H1 (cell line): ENCODE measurements around the gene SUMF2. TPM values are rescaled to one million over a fixed set of nuclear protein-coding genes. Genes with fewer than 3 reads are reported as not detected.

Source experiments
- CTCF ChIA-PET: fragments of 300-600 bp; sonication (Branson Sonifier 250); formaldehyde crosslinking; loops from one replicate; lab custom pipeline; 2021; ENCODE audit not compliant: partially characterized antibody; lab: Charles Lee
- POLR2A ChIA-PET: fragments of 300-600 bp; sonication (Branson Sonifier 250); formaldehyde crosslinking; loops from one replicate; lab custom pipeline; 2021; ENCODE audit warnings: inconsistent platforms; ENCODE audit not compliant: partially characterized antibody; lab: Charles Lee
- DNase-seq, 2 experiments: peaks; one replicate each; pipeline versions ENCODE4 v3.0.0 to v3.0.0-alpha.2; 2010 to 2022; ENCODE audit warnings: low spot score in 2 of 2, low read depth in 1 of 2, mixed read lengths in 1 of 2
- FAIRE-seq: peaks from 2 replicates; lab custom pipeline; 2011; peaks lifted over from hg19 to GRCh38; lab: Jason Lieb, UNC
- H2AFZ ChIP-seq: 2 replicates; pipeline ENCODE4 v1.8.1; 2012; ENCODE audit warnings: low read length, inconsistent platforms
- H2AK5ac ChIP-seq: 2 replicates; pipeline ENCODE4 v1.6.1; 2013; ENCODE audit warnings: low read depth, low read length
- H2BK120ac ChIP-seq: replicated peaks from 2 replicates; pipeline ENCODE3; 2013; ENCODE audit warnings: low read depth, low read length, inconsistent platforms
- H2BK12ac ChIP-seq: 2 replicates; pipeline ENCODE4 v1.6.1; 2013; ENCODE audit warnings: low read depth, low read length
- H2BK15ac ChIP-seq: 2 replicates; pipeline ENCODE4 v1.6.1; 2013; ENCODE audit warnings: low read length
- H2BK20ac ChIP-seq: 2 replicates; pipeline ENCODE4 v1.6.1; 2013; ENCODE audit warnings: low read length
- H2BK5ac ChIP-seq: 2 replicates; pipeline ENCODE4 v1.6.1; 2013; ENCODE audit warnings: low read depth, low read length
- H3K14ac ChIP-seq: 2 replicates; pipeline ENCODE4 v1.6.1; 2013; ENCODE audit warnings: inconsistent platforms; ENCODE audit not compliant: insufficient read length
- H3K18ac ChIP-seq: 2 replicates; pipeline ENCODE4 v1.6.1; 2013; ENCODE audit warnings: low read length; ENCODE audit errors: extremely low read depth
- H3K23ac ChIP-seq: 2 replicates; pipeline ENCODE4 v1.6.1; 2013; ENCODE audit warnings: inconsistent platforms; ENCODE audit not compliant: insufficient read length
- H3K23me2 ChIP-seq: 2 replicates; pipeline ENCODE4 v1.6.1; 2013; ENCODE audit warnings: low read depth, low read length
- H3K27ac ChIP-seq: 2 replicates; pipeline ENCODE4 v1.6.1; 2011; ENCODE audit warnings: low read depth, low read length, inconsistent platforms
- H3K27me3 ChIP-seq, 4 experiments: replicated peaks in 1 of 4; 1 replicate in 1 of 4; 2 replicates in 3 of 4; pipeline versions ENCODE4 v1.6.1 to v1.8.1; 2011 to 2013; ENCODE audit warnings: low read length in 3 of 4, mild to moderate bottlenecking in 3 of 4, inconsistent platforms in 2 of 4, mixed read lengths in 2 of 4, moderate library complexity in 1 of 4; ENCODE audit not compliant: control insufficient read depth in 3 of 4, insufficient read depth in 3 of 4; ENCODE audit errors: extremely low read depth in 1 of 4
- H3K36me3 ChIP-seq, 4 experiments: 2 replicates each; pipeline versions ENCODE4 v1.6.1 to v1.8.1; 2011 to 2013; ENCODE audit warnings: mild to moderate bottlenecking in 4 of 4, low read length in 3 of 4, moderate library complexity in 2 of 4, control low read depth in 1 of 4, inconsistent platforms in 1 of 4; ENCODE audit not compliant: insufficient read depth in 4 of 4, control insufficient read depth in 2 of 4
- H3K4ac ChIP-seq: replicated peaks from 2 replicates; pipeline ENCODE3; 2013; ENCODE audit warnings: low read length, low read depth, mixed read lengths, inconsistent platforms; ENCODE audit not compliant: insufficient read length
- H3K4me1 ChIP-seq, 4 experiments: replicated peaks in 1 of 4; 1 replicate in 1 of 4; 2 replicates in 3 of 4; pipeline versions ENCODE4 v1.6.1 to v1.8.1; 2011 to 2013; ENCODE audit warnings: low read length in 3 of 4, inconsistent platforms in 2 of 4, mixed read lengths in 1 of 4; ENCODE audit not compliant: insufficient read depth in 4 of 4, control insufficient read depth in 3 of 4
- H3K4me2 ChIP-seq, 2 experiments: 2 replicates each; pipeline versions ENCODE4 v1.6.1 to v1.8.1; 2011 to 2013; ENCODE audit warnings: low read depth in 2 of 2, low read length in 2 of 2, control low read depth in 1 of 2, inconsistent platforms in 1 of 2, mild to moderate bottlenecking in 1 of 2; ENCODE audit not compliant: insufficient read depth in 1 of 2
- H3K4me3 ChIP-seq, 4 experiments: fragments of 200-600, 300-600 bp in 1 of 4; sonication (generic), shearing (Covaris generic), sonication (Bioruptor Twin) in 1 of 4; 2 replicates each; pipeline versions ENCODE4 v1.5.1 to v1.8.1; 2011 to 2016; ENCODE audit warnings: low read length in 4 of 4, low read depth in 3 of 4, control low read depth in 2 of 4, inconsistent platforms in 2 of 4, mild to moderate bottlenecking in 2 of 4, mixed read lengths in 1 of 4, moderate library complexity in 1 of 4; ENCODE audit not compliant: insufficient read depth in 2 of 4; ENCODE audit errors: extremely low read depth in 1 of 4
- H3K56ac ChIP-seq: replicated peaks from 2 replicates; pipeline ENCODE3; 2013; ENCODE audit warnings: low read depth, mild to moderate bottlenecking, mixed read lengths, low read length, inconsistent platforms; ENCODE audit not compliant: insufficient read length
- H3K79me1 ChIP-seq: 2 replicates; pipeline ENCODE4 v1.6.1; 2013; ENCODE audit warnings: low read depth, low read length, control low read depth
- H3K79me2 ChIP-seq, 2 experiments: 2 replicates each; pipeline versions ENCODE4 v1.6.1 to v1.8.1; 2012 to 2013; ENCODE audit warnings: low read length in 2 of 2, mild to moderate bottlenecking in 2 of 2, inconsistent platforms in 1 of 2; ENCODE audit not compliant: insufficient read depth in 2 of 2, control insufficient read depth in 1 of 2
- H3K9ac ChIP-seq, 4 experiments: replicated peaks in 1 of 4; 1 replicate in 1 of 4; 2 replicates in 3 of 4; pipeline versions ENCODE4 v1.6.1 to v1.8.1; 2011 to 2013; ENCODE audit warnings: low read depth in 3 of 4, low read length in 3 of 4, control low read depth in 2 of 4, mild to moderate bottlenecking in 2 of 4, moderate library complexity in 2 of 4, inconsistent platforms in 1 of 4; ENCODE audit errors: extremely low read depth in 1 of 4
- H3K9me3 ChIP-seq, 2 experiments: 2 replicates each; pipeline versions ENCODE4 v1.6.1 to v1.8.1; 2012 to 2013; ENCODE audit warnings: mild to moderate bottlenecking in 2 of 2, moderate library complexity in 2 of 2, control low read depth in 1 of 2, inconsistent platforms in 1 of 2, low read depth in 1 of 2, low read length in 1 of 2, mixed read lengths in 1 of 2; ENCODE audit not compliant: insufficient read depth in 2 of 2
- H4K20me1 ChIP-seq, 2 experiments: replicated peaks in 1 of 2; 2 replicates each; pipeline versions ENCODE3 to v1.8.1; 2011 to 2013; ENCODE audit warnings: inconsistent platforms in 2 of 2, low read length in 2 of 2, mild to moderate bottlenecking in 1 of 2; ENCODE audit not compliant: insufficient read depth in 2 of 2, control insufficient read depth in 1 of 2
- H4K5ac ChIP-seq: 2 replicates; pipeline ENCODE4 v1.6.1; 2013; ENCODE audit warnings: low read length, low read depth, mixed read lengths, inconsistent platforms; ENCODE audit not compliant: insufficient read length
- H4K8ac ChIP-seq: 2 replicates; pipeline ENCODE4 v1.8.0; 2013; ENCODE audit warnings: mild to moderate bottlenecking, moderate library complexity, low read length, inconsistent platforms; ENCODE audit not compliant: insufficient read depth; ENCODE audit errors: extremely low read depth
- H4K91ac ChIP-seq: replicated peaks from 2 replicates; pipeline ENCODE3; 2013; ENCODE audit warnings: low read length, mixed read lengths, inconsistent platforms; ENCODE audit not compliant: insufficient read length
- POLR2A ChIP-seq, 2 experiments: IDR thresholded peaks; 1 replicate in 1 of 2; 2 replicates in 1 of 2; pipeline ENCODE4 v1.6.1; 2011; ENCODE audit warnings: low read depth in 2 of 2, low read length in 2 of 2, mild to moderate bottlenecking in 2 of 2; ENCODE audit errors: control extremely low read depth in 1 of 2
- RNF2 ChIP-seq: fragments of 200-900, 300-1000 bp; sonication (generic); IDR thresholded peaks from 2 replicates; pipeline ENCODE4 v1.7.1; 2016; ENCODE audit warnings: borderline replicate concordance, low read depth, mild to moderate bottlenecking, antibody characterized with exemption, low read length; ENCODE audit not compliant: poor library complexity, severe bottlenecking; ENCODE audit errors: missing control alignments
- WGBS, 2 experiments: shearing (Covaris generic) in 1 of 2; methylation state at CpG; one replicate each; pipeline versions ENCODE4 v1.1.6 to v1.1.7; 2013 to 2015; ENCODE audit warnings: low lambda C conversion rate in 2 of 2, mixed read lengths in 2 of 2, inconsistent platforms in 1 of 2, low coverage in 1 of 2, missing lambda C conversion rate in 1 of 2; ENCODE audit not compliant: insufficient replicate concordance in 2 of 2, insufficient coverage in 1 of 2, insufficient read length in 1 of 2; ENCODE audit errors: extremely low coverage in 1 of 2, missing lambda C conversion rate in 1 of 2; 5-methylcytosine and 5-hydroxymethylcytosine counted together
- polyA plus RNA-seq, 7 experiments: library from polyadenylated mRNA; depleted of rRNA in 3 of 7; stranded (reverse) in 5 of 7; unstranded in 2 of 7; fragments of >200 nt in 5 of 7; fragments of 200-250 nt in 2 of 7; gene quantifications; 1 replicate in 5 of 7; 2 replicates in 1 of 7; 4 replicates in 1 of 7; pipeline versions ENCODE4 v1.2.1 to v1.2.3, GENCODE V29; 2011 to 2013; ENCODE audit warnings: missing spikeins in 2 of 7, mixed read lengths in 2 of 7
- total RNA-seq: library from RNA; stranded (reverse); fragmentation: NEBNext Ultra II Directional; extraction: Animal tissue kit (Norgen Biotek cat#: 25700); gene quantifications from 2 replicates; pipeline ENCODE4 v1.2.1, GENCODE V29; 2021

SUMF2 gene
- total and polyA plus RNA-seq, 2 of the 8 experiments (the other 6 are each of a cell fraction or from before 2014, with no cell fraction given): 39.8 to 59.2 TPM

- DNase-seq (no peak), FAIRE-seq (no peak)
- Histone ChIP-seq H3K9ac (no peak overlapping the region), H3K4me2 (no peak overlapping the region; a peak in 1 of 4 replicates), H2BK120ac (no peak overlapping the region), H3K14ac (no peak overlapping the region), H3K36me3 (peaks cover 28 to 65% (median 52%) of the 10 kb centered on the region in 4 experiments), H4K5ac (no peak overlapping the region), H3K79me2 (peaks cover 7 to 58% of the 10 kb centered on the region in 2 experiments), H3K9me3 (no peaks in the 10 kb centered on the region), H3K4ac (no peak overlapping the region), H2AFZ (no peak overlapping the region), H3K4me3 (no peak overlapping the region), H3K27ac (no peak overlapping the region), H2BK5ac (no peak overlapping the region), H3K23me2 (no peaks in the 10 kb centered on the region; the same call in 1 of the 2 replicates), H3K4me1 (peaks cover 0 to 11% (median 1%) of the 10 kb centered on the region in 4 experiments; a peak in 6 of 7 replicates), H2AK5ac (no peak overlapping the region), H2BK15ac (no peak overlapping the region), H4K20me1 (peaks cover 0 to 3% of the 10 kb centered on the region in 2 experiments), H3K79me1 (peaks cover 2% of the 10 kb centered on the region; the same call in 1 of the 2 replicates), H4K91ac (no peak overlapping the region), H2BK20ac (no peak overlapping the region), H3K18ac (no peak overlapping the region), H3K23ac (no peak overlapping the region), H2BK12ac (no peak overlapping the region), H3K56ac (no peak overlapping the region), H3K27me3 (no peaks in the 10 kb centered on the region), H4K8ac (no peak overlapping the region)
- TF ChIP-seq RNF2 (no peak), POLR2A (IDR thresholded peaks at IDR 0.05; ENCODE audit: control extremely low read depth in 1 of 2, low read depth in 2 of 2, low read length in 2 of 2) (peak in 1 of 2 experiments; percentile 56; a peak in 1 of 3 replicates)
- CTCF ChIA-PET: no interaction called here
- POLR2A ChIA-PET: interaction anchor here (1.2 to 44.4 kb wide), 5 partner anchors 9 to 30 kb away, joined by 4 to 869 read pairs (median 14); partner anchors contain the start of gene SUMF2
- 90% methylated on average over 2 of the region's 2 CpGs; no CpG with 5 or more reads in 1 of the 2 experiments for WGBS, 2 experiments
These were observed 10.1 kb upstream of the SUMF2 start for GRCh38 chr7:56053993-56054392.
